NCI-H2107 treated with DMSO at 0.1 percent for 48 hours (cell line): ENCODE results near the gene CFAP74.

Experiments
- DNase-seq: peaks from one replicate; lab custom pipeline; 2025; ENCODE audit not compliant: unreplicated experiment; lab: John Stamatoyannopoulos, UW

The CFAP74 gene

DNA sequence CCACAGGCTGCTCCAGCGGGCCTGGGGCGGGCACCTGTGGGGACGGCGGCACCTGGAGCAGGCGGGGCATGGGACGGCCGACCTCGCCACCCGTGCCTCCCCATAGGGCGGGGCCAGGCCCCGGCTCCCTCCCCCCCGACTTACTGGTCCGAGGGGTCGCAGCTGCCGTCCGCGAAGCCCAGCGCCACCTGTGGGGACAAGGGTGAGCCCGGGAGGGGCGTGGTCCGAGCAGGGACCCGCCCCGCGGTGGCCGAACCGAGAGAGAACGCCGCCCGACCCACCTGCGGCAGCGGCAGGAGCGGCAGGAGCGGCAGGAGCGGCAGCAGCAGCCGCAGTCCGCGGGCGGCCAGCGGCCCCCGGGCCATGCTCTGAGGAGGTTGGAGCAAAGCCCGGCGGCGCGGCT is 84.7 kb downstream of the CFAP74 start, which contains the start of gene TMEM52:
Gene TMEM52 (minus strand): TSS at position 379 of the 403 bp plus-strand sequence. CDS start 14 bp downstream, at position 365.
- no peak for DNase-seq

DNA sequence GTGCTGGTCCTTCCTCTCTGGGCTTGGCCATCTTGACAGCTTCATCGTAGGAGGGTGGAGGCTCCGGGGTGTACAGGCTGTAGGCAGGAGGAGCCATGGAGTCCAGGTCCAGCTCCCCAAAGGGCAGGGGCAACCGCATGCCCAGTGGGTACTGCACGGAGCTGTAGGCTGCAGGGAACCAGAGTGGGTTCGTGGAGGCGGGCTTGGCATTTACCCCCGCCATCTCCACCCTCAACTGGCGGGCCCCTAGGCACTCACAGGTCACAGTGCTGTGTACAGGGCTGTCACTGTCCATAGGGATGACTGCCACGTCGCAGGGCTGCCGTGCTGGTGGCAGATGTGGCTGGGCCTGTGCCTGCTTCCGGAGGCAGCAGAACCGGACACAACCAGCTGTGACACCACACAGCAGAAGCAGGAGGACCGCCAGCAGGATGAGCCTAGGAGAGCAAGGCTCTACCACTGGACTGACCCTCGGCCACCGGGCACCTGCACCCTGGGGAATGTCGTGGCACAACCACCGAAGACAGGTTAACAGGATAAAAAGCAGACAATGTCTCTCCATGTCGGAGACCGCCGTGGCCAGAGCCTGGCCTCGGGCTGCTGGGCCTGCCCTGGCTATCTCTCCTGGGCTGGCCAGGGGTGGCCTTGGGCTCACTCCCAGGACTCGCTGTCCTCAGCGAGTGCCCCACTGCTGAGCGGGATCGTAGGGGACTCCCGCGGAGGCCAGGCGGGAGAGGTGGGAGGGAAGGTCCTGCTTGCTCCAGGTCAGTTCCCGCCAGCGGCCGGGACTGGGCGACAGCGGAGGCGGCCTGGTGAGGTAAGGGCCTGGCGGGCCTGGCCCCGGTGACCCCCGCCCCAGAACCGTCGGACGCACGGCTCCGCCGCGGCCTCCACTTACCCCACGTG is 85.3 kb downstream of the CFAP74 start:
- DNase-seq, result no peak

DNA sequence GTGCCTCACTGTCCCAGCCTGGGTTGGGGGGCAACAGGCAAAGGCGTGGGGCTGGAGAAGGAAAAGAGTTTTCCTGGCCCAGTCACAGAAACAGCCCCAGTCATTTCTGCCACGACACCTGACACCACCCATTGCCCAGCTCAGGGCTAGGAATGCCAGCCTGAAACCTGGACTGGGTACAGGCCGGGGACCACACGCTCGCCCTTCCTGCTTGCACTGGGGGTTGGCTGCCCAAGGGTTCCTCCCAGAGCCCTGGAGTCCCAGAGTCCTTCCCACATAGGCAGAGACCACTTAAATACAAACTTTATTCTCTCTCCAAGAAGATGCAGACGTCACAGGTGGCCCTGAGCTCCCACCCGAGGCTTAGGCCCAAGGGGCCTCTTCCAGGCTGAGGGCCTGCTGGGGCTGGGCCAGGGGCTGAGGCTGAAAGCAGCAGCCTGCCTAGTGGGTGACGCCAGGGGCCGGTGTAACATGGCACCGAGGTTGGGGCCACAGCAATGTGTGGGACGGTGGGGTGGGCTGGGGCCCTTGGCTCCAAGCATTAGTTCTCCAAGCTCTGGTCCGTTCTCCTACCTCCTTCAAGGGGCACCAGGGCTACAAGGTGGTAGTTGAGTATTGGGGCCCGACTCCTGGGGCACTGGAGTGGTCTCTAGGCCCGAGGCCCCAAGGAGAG is 86.1 kb downstream of the CFAP74 start:
- no peak for DNase-seq

DNA sequence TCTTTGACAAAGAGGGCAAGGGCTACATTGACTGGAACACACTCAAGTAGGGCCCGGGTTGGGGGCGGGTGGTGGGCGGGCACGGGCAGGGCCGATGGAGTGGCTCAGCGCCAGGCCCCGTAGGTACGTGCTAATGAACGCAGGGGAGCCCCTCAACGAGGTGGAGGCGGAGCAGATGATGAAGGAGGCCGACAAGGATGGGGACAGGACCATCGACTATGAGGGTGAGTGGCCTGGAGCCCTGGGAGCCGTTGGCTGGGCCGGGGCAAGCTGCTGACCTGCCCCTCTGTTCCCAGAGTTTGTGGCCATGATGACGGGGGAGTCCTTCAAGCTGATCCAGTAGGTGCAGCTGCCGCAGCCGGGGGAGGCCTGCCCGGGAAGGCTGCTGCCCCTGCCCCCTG is 86.7 kb downstream of the CFAP74 start:
- no peak for DNase-seq

DNA sequence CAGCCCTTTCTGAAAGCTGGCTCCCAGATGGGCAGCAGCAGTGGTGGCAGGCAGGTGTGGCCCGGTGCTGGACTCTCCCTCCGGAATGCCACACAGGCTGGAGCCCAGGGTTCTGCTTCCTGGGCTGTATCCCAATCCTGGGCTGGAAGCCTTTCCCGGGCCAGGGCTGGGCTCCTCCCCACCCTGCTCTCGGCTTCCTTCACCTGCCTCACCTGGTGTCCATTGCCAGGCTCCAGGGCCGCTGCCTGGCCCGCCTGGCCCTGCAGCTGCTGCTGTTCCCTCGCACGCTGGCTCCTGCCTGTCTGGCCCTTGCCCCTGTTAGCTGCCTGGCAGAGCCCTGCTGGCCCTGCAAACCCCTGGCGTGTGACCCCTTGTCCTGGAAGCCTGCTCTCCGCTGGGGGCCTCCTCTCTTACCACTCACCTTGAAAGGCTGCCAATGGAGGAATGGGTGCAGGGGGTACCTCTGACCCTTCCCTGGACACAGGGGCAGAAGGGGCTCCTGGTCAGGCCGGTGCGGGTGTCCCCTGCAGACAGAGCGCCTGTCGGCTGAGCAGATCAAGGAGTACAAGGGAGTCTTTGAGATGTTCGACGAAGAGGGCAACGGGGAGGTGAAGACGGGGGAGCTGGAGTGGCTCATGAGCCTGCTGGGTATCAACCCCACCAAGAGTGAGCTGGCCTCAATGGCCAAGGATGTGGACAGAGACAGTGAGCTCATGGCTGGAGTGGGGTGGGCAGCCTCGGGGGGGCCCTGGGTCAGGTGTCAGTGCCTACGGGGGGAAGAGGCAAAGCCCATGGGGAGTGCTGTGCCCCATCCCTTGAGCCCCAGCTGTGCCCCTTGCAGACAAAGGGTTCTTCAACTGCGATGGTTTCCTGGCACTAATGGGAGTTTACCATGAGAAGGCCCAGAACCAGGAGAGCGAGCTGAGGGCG is 87.4 kb downstream of the CFAP74 start:
- DNase-seq, result no peak

DNA sequence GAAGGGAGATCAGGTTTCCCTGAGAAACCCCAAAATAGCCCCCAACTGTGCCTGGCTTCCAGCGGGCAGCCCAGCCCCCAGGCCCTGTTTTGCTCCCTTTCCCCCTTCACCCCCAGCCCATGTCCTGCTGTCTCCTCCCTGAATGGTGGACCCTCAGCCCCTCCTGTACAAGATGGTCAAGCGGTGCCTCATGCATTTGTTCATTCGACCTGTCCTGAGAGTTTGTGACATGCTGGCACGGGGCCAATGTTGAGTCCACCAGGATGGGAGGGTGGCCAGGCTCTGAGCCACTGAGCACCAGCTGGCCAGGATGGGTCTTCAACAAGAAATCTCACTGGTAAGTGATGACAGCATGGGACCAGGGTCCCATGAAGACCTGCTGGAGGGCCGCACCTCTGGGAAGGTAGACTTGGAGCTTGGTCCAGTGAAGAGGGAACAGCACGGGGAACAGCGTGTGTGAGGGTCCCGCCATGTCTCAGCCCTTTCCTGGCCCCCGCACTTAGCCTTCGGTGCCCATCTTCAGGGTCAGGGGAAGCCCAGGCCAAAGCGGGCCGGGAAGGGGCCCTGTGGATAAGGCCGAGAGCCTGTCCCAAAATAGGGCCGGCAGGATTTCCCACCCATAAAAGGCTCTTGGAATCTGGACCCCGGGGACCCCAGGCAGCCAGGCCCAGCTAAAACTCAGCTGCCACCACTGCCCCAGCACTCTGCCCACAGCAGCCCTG is 88.5 kb downstream of the CFAP74 start, which contains the start of gene CALML6:
Gene CALML6 (plus strand): TSS at position 290 of the 722 bp plus-strand sequence. CDS start 21 bp downstream, at position 311.
- DNase-seq, result no peak

DNA sequence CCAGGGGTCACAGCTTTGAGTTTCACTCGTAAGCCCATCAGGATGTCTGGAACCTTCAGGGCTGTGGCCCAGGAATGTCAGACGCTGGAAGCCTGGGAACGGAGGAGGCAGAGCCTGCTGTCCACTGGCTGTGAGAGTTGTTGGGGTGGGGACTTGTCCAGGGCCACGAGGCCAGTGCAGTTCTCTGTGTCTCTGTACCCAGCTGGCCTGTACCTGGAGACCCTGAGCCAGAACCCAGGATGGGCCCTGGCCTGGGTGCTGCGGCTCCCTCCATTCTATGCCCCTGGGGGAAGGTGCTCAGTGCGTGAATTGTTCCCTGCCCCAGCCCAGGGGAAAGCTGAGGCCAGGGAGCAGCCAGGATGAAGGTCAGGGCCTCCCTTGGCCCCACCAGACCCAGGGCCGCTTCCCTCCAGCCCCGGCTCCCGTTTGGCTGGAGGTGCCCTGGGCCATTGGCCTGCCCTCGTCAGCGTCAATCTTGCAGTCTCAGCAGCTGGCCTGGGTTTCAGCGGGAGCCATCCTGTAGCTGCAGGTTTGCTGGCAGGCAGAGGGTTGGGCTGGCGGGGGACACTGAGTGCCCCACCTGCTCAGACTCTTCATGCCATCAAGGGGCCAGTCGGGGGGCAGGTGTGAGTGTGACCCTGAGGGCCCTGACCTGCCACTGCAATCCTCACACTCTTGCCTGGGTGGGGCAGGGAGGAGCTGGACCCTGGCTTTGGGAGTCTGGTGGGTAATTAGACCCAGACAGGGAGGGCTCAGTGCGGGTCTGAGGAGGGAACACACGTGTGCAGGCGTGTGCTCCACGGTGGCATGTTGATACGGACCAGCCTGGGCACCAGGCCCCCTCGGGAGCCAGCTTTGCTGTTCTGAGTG is 89.2 kb downstream of the CFAP74 start:
- no peak for DNase-seq

DNA sequence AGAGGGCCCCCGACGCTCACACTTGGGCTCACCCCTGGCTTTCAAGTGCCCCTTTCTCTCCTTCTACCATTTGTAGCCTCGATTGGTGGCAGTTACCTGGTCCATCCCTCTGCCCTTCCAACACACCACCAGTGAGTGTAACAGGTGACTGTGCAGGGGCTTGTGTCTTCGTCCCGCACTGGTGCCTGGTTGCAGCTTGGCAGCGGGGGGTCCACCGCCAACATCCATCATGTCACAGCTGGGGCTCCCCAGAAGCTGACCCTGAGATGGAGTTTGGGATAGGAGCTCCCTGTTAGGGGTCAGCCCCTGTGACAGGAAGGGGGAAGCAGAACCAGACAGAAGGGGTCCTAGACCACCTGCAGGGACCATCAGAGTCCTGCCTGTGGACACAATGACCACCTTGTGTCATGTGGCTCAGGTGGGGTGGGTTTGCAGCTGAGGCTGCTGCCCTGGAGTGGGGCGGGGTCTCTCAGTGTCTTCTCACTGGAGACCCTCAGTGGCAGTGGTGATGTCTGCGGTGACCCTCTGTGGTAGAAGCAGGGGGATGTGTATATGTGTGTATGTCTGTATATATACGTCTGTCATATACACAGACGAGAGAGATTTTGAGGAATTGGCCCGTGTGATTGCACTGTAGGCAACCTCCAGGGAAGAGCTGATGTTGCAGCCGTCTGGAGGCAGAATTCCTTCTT is 92.1 kb downstream of the CFAP74 start:
- DNase-seq, result no peak

DNA sequence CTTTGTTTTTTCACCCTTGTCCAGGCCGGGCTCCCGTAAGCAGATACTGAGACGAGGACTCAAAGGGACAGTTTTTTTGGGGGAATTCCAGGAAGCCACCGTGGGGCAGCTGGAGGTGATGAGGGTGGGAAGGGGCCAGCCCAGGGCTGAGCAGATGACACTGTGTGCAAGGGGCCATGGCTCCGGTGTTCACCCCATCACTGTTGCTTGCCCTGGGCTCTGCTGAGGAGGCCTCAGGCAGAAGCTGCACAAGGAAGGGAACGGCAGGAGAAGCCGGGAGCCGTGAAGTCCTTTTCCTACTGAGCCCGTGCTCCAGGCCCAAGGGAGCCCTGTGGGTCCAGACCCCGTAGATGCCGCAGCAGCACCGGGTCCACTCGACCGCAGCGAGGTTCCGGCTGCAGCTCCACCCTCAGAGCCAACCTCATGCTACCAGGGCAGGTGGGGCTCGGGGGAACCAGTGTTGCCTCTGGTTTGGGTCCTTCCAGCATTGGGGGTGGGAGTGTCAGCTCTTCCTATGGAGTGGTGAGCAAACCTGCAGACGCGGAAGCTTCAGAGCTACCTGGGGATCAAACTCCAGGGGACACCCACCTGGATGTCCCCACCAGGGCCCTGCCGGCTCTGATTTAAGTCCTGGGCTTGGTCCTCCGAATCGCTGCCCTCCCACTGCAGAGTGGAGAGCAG is 92.8 kb downstream of the CFAP74 start:
- no peak for DNase-seq

DNA sequence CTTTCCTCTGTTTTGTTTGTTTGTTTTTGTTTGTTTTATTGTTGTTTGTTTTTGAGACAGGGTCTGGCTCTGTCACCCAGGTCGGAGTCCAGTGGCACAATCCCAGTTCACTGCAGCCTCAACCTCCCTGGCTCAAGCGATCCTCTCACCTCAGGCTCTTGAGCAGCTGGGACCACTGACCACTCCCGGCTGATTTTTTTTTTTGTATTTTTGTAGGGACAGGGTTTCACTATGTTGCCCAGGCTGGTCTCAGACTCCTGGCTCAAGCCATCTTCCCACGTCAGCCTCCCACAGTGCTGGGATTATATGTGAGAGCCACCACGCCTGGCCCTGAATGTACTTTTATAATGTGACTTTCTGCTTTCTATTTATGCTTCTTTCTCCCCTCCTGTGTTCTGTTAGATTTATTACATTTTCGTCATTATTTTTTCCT is 93.5 kb downstream of the CFAP74 start:
- no peak for DNase-seq

DNA sequence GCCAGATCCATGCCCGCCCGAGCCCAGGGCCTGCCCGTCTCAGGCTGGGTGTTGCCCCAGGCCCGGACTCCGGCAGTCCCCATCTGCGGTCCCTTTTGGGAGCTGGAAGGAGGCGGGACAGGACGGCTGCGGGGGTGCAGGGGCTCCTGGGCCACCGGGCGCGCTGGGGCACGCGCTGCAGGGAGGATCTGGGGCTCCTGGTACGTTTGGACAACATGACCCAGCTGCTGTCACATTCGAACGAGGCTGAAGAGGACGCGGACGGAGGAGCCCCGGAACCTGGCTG is 95.1 kb downstream of the CFAP74 start:
- no peak for DNase-seq

DNA sequence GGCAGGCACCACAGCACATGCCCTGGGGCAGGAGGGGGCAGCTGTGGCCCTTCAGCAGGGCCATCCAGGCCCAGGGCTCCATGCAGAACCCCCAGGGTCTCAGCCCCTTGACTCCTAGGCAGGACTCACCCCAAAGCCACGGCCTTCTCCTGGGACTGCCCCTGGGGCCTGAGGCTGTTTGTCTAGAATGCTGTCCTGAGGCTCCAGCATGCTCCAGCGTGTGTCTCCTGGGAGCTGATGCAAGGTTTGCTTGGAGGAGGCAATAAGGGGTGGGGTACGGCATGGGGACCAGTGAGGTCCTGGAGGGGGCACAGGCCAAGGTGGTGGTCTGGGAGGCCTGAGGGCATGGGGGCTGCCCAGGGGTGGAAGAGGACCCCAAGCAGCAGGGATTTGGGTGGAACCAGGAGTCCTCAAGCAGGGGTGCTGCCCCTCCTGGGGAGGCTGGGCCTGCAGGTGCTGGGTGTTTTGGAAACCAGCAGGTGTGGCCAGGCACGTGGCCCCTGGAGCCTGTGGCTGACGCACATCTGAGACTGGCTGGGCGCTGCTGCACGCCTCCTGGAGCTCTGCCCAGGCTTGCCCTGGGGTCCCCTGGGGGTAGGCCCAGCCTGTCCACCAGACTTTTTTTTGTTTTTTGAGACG is 96.4 kb downstream of the CFAP74 start:
- no peak for DNase-seq

DNA sequence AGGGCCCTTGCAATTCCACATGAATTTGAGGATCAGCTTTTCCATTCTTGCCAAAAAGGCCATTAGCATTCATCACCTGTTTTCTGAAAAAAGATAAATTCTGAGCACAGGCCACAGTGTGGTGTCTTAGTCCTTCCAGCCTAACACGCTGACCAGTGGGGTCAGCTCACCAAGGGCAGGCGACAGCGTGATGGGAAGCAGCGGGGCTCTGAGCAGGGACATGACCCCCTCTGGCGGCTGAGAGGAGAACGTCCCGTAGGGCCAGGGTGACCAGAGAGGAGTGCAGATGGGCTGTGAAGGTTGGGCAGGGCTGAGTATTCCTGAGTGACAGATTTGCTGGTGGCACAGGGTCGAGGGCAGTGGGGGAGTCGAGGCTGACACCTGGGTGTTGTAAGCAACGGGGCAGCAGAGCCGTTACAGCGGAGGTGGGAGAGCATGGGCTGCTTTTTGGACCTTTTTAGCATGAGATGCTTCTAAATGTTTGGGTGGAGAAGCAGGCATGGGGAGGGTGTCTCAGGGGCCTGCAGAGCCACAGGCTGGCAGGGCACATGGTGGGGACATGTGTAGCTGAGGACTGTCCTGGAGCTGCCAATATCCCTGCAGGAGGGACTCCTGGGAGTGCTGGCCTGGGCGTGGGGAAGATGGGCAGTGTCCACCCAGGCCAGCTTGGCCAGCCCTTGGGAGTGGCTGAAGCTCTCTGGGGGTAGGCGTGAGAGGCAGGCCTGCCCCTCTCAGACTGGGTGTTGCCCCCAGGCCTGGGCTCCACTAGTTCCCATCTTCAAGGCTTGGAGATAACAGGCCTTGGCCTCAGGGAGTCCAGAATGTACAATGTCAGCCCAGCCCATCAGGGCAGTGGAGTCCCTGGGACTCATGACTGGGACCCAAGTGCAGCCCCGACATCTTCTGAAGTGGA is 97.1 kb downstream of the CFAP74 start:
- no peak for DNase-seq

DNA sequence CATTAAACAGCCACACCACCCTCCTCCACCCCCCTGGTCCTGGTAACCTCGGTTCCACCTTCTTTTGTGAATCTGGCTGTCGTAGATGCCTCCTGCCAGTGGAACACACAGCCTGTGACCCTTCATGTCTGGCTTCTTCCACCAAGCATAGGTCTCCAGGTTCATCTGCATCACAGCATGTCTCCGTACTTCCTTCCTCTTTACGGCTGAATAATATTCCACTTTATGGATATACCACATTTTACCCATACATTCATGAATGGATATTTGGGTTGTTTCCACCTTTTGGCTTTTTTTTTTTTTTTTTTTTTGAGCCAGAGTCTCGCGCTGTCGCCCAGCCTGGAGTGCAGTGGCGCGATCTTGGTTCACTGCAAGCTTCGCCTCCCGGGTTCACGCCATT is 100.4 kb downstream of the CFAP74 start:
- DNase-seq, result no peak

DNA sequence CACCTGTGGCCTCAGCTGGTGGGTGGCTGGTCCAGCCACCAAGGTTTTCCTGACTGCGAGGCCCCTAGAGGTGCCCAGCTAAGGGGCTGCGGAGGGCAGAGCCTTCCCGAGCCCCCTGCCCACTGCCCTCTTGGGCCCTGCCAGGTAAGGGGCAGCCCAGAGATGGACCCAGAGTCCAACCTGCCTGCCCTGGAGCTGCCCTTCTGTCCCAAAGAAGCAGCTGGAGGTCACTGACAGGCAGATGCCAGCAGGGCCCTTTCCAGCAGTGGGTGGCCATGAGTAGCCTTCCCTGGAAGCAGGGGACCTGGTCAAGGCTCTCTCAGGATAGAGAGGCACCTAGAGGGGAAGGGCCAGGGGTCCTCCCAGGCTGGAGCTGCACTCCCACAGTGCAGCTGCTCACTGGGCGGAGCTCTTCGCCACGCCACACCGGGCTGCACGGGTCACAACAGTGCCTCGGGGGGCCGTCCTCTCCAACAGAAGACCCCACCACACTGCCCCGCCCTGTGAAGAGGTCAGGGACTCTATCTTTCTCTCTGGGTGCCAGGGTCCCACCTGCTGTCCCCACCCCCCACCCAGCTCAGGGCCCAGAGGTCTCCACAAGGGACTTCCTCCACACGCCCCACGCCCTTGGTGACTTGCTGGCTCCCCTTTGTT is 101.8 kb downstream of the CFAP74 start:
- no peak for DNase-seq

DNA sequence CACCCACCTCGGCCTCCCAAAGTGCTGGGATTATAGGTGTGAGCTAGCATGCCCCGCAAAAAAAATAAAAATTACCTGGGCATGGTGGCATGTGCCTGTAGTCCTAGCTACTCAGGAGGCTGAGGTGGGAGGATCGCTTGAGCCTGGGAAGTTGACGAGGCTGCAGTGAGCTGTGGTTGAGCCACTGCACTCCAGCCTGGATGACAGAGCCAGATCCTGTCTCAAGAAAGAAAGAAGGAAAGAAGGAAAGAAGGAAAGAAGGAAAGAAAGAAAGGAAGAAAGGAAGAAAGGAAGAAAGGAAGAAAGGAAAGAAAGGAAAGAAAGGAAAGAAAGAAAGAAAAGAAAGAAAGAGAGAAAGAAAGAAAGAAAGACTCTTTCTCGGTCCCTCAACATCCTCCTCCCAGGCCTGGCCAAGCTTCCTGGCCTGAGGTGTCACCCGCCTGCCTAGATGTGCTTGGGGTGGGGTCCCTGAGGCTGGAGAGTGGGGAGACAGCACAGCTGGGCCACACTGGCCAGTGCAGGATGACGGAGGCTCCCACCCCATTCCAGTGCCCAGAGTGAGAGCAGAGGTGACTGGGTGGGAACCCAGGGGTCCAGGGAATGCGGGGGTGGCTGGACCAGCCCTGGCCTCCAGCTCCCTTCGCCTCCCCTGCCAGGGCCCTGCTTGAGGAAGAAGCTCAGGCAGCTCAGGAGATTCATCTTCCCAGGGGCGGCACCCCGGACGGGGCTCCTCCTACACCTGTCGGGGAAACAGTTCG is 102.5 kb downstream of the CFAP74 start:
- no peak for DNase-seq
